AG09309 (cell line): Measurements from ENCODE around the gene MAP3K21.

Experiments
- DNase-seq: peaks from one replicate; pipeline ENCODE4 v3.0.0-alpha.2; 2010; ENCODE audit warnings: low read depth
- H3K4me3 ChIP-seq: 2 replicates; pipeline ENCODE4 v1.5.1; 2011; ENCODE audit warnings: mild to moderate bottlenecking, low read depth, low read length, moderate library complexity; ENCODE audit not compliant: control insufficient read depth
- CTCF ChIP-seq: IDR thresholded peaks from 2 replicates; pipeline ENCODE4 v1.5.1; 2011; ENCODE audit warnings: mild to moderate bottlenecking, low read depth, low read length, inconsistent platforms; ENCODE audit not compliant: insufficient read depth, control insufficient read depth; ENCODE audit errors: missing control alignments

The MAP3K21 gene

GRCh38 chr1:233386336-233386735 is 58.8 kb downstream of the MAP3K21 start:
- no peak for DNase-seq
- H3K4me3 ChIP-seq, result no peak overlapping the region
- no peak for TF ChIP-seq CTCF

GRCh38 chr1:233387585-233387984 is 60.1 kb downstream of the MAP3K21 start:
- no peak for TF ChIP-seq CTCF

GRCh38 chr1:233389169-233389568 is 61.6 kb downstream of the MAP3K21 start:
- no peak for DNase-seq
- H3K4me3 ChIP-seq, result no peak overlapping the region
- no peak for TF ChIP-seq CTCF

More at GRCh38 chr1:233387585-233387984, 60.1 kb downstream of the MAP3K21 start:
- no peak overlapping the region for H3K4me3 ChIP-seq
- no peak for DNase-seq

GRCh38 chr1:233389893-233390292 is 62.4 kb downstream of the MAP3K21 start:
- no peak for DNase-seq
- no peak overlapping the region for H3K4me3 ChIP-seq
- TF ChIP-seq CTCF, result no peak

GRCh38 chr1:233390842-233391737 is 63.6 kb downstream of the MAP3K21 start:
- no peak for DNase-seq
- TF ChIP-seq CTCF, result no peak
- no peak overlapping the region for H3K4me3 ChIP-seq

GRCh38 chr1:233393084-233393840 is 65.7 kb downstream of the MAP3K21 start:
- DNase-seq, result no peak
- no peak overlapping the region for H3K4me3 ChIP-seq
- no peak for TF ChIP-seq CTCF
